AG10803 (cell line): ENCODE measurements around the gene SPEM3.

Source experiments
- DNase-seq: peaks from one replicate; pipeline ENCODE4 v3.0.0; 2010; ENCODE audit warnings: low read depth
- H3K4me3 ChIP-seq: 2 replicates; pipeline ENCODE4 v1.5.1; 2011; ENCODE audit warnings: mild to moderate bottlenecking, low read length, control low read depth
- TF ChIP-seq, protein P1 (sequence below): conservative IDR thresholded peaks from 2 replicates; pipeline ENCODE4 v1.5.1; 2011; ENCODE audit warnings: mild to moderate bottlenecking, low read length, control low read depth, inconsistent platforms

The SPEM3 gene

DNA sequence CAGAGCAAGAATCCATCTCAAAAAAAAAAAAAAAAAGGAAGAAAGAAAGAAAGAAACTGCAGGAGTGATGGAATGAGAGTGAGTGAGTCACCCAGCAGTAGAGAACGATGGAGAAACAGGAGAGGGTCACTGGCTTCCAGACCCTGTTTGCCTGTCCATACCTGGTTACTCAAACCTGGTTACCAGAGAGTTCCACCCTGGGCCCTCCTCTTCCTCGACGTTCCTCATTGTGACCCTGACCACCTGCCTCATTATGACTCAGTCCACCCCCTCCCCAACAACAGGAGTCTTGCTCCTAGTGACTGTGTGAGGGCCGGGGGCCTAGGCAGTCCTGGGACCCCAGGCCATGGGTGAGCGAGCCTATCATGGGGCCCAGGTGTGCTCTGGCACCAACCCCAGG lies at the start of gene SPEM3:
TSS of gene SPEM3 (plus strand) at position 301 of the 400 bp plus-strand sequence. CDS start at position 347, 46 bp downstream.
- no peak for DNase-seq
- no peak within 1 kb of the TSS for H3K4me3 ChIP-seq
- TF ChIP-seq, protein P1, sequence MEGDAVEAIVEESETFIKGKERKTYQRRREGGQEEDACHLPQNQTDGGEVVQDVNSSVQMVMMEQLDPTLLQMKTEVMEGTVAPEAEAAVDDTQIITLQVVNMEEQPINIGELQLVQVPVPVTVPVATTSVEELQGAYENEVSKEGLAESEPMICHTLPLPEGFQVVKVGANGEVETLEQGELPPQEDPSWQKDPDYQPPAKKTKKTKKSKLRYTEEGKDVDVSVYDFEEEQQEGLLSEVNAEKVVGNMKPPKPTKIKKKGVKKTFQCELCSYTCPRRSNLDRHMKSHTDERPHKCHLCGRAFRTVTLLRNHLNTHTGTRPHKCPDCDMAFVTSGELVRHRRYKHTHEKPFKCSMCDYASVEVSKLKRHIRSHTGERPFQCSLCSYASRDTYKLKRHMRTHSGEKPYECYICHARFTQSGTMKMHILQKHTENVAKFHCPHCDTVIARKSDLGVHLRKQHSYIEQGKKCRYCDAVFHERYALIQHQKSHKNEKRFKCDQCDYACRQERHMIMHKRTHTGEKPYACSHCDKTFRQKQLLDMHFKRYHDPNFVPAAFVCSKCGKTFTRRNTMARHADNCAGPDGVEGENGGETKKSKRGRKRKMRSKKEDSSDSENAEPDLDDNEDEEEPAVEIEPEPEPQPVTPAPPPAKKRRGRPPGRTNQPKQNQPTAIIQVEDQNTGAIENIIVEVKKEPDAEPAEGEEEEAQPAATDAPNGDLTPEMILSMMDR, result no peak

DNA sequence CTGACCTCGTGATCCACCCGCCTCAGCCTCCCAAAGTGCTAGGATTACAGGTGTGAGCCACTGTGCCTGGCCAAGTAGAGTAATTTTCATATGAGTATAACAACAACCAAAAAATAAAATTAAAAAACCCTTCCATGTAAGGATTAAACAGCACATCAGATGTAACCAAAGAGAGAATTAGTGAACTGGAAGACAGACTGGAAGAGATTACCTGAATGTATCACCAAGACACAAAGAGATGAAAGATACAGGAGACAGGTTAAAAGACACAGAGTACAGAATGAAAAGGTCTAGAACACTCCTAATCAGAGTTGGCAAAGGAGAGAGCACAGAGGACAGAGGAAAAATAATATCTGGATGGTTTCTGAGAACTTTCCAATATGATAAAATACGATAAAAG lies 49.5 kb upstream of the SPEM3 start:
- DNase-seq, result no peak
- TF ChIP-seq, protein P1, result no peak
- H3K4me3 ChIP-seq, result no peak overlapping the region

- TF ChIP-seq, protein P1, result peak; percentile 22
- peak overlapping the region; percentile 44 for H3K4me3 ChIP-seq
- DNase-seq, result peak; percentile 75
Measured at GRCh38 chr17:7380321-7380720, 48.3 kb upstream of the SPEM3 start.

DNA sequence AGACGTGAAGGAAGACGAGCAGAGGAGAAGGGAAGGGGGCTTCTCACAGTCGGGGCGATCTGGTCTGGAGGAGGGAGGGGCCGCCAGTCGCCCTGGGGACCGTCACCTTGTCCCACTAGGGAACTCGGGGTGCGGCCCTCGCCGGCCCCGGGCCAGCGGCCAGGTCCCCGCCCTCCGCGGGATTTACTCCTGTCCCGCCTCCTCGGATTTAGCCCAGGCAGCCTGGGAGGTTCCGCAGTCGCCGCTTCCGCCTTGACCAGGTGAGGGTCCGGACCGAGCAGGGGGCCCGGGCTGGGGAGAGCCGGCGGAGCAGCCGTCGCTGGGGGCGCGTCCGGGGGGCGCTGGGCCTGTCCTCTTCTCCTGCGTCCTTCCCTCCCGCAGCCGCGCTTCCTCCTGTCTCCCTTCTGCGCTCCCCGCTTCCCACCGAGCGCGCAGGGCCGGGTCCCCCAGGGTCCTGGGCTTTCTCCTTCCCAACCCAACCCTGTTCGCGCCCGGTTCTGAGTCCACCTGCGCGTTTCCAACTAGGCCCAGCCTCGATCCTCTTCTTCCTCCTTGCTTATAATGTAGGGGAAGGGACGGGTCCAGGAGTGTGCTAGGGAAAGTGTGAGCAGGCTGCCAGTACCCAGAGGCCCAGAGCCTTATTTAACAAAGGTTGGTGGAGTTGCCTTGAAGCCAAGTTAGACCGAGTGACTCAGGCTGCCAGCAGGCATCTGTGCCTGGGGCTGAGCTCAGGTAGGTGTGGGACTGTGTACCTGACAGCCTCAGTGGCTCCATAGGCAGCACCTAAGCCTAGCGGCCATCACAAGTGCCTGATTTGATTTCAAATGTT lies 47.6 kb upstream of the SPEM3 start, which contains the start of gene TNK1:
TSS of gene TNK1 (plus strand) at position 235 of the 829 bp plus-strand sequence. CDS start 1,838 bp downstream, outside the sequence.
- TF ChIP-seq, protein P1, result no peak
- DNase-seq, result no peak
- H3K4me3 ChIP-seq, result peak within 1 kb of the TSS; percentile 44

DNA sequence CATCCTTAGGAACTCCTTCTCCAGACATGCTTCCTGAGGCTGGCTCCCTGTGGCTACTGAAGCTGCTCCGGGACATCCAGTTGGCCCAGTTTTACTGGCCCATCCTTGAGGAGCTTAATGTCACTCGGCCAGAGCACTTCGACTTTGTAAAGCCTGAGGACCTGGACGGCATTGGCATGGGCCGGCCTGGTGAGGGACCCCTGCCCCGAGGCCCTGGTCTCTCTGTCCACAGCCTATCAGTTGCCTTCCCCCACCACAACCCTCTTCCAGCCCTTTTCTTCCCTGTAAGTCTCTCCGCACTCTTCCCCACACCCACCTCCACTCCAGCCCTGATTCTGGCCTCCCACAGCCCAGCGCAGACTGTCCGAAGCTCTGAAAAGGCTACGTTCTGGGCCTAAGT lies 45.8 kb upstream of the SPEM3 start:
- no peak for DNase-seq
- no peak overlapping the region for H3K4me3 ChIP-seq
- TF ChIP-seq, protein P1, result no peak

DNA sequence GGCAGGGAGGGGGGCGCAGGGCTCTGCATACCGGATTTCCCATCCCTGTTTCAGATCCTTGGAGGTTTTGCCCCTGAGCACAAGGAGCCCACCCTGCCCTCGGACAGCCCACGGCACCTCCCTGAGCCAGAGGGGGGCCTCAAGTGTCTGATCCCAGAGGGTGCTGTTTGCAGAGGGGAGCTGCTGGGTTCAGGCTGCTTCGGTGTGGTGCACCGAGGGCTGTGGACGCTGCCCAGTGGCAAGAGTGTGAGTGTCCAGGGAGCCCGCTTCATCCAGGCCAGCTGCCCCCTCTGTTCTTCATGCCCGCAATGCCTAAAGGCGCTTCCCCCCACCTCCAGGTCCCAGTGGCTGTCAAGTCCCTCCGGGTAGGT lies 45.3 kb upstream of the SPEM3 start:
- TF ChIP-seq, protein P1, result no peak
- H3K4me3 ChIP-seq, result no peak overlapping the region
- no peak for DNase-seq
